ENCODE measurements around the gene KSR2.

The KSR2 gene

GRCh38 chr12:117583092-117583491 is 385.7 kb downstream of the KSR2 start:
- Histone ChIP-seq H3K36me3 (ENCODE audit: insufficient read depth, low read length) (no peaks in the 10 kb centered on the region), H3K9me2 (ENCODE audit: low read depth, low read length) (no peaks in the 10 kb centered on the region), H3K27ac (ENCODE audit: low read depth, low read length, poor library complexity, severe bottlenecking) (no peak overlapping the region), H3K4me2 (ENCODE audit: low read length) (no peak overlapping the region), H3F3A (ENCODE audit: insufficient read depth, low read length) (no peaks in the 10 kb centered on the region), H3K27me3 (ENCODE audit: insufficient read depth, low read length) (no peaks in the 10 kb centered on the region), H4K20me1 (ENCODE audit: insufficient read depth, low read length) (no peaks in the 10 kb centered on the region), H3K9me3 (ENCODE audit: low read length) (no peaks in the 10 kb centered on the region), H3K4me3 (ENCODE audit: low read depth, low read length, poor library complexity, severe bottlenecking) (no peak overlapping the region), H3K9ac (ENCODE audit: low read length) (no peak overlapping the region), H3K4me1 (ENCODE audit: insufficient read depth, low read length, severe bottlenecking) (no peaks in the 10 kb centered on the region), H2AFZ (ENCODE audit: low read length) (no peak overlapping the region), H3K79me2 (ENCODE audit: insufficient read depth, low read length) (no peaks in the 10 kb centered on the region)
- TF ChIP-seq CTCF (IDR thresholded peaks at IDR 0.05; ENCODE audit: low read length) (no peak), EZH2 (IDR thresholded peaks at IDR 0.05; ENCODE audit: borderline replicate concordance, low read length) (no peak)

GRCh38 chr12:117582135-117582784 is 386.5 kb downstream of the KSR2 start:
- H3K27ac ChIP-seq (ENCODE audit: low read depth, low read length, poor library complexity, severe bottlenecking) = no peak overlapping the region
- H3K4me1 ChIP-seq (ENCODE audit: insufficient read depth, low read length, severe bottlenecking) = no peaks in the 10 kb centered on the region
- no peak overlapping the region for H2AFZ ChIP-seq (ENCODE audit: low read length)
- no peak overlapping the region for H3K4me3 ChIP-seq (ENCODE audit: low read depth, low read length, poor library complexity, severe bottlenecking)
- no peak overlapping the region for H3K9ac ChIP-seq (ENCODE audit: low read length)
- H3K27me3 ChIP-seq (ENCODE audit: insufficient read depth, low read length) = no peaks in the 10 kb centered on the region
- no peaks in the 10 kb centered on the region for H3K9me3 ChIP-seq (ENCODE audit: low read length)
- H3K79me2 ChIP-seq (ENCODE audit: insufficient read depth, low read length) = no peaks in the 10 kb centered on the region
- H3K9me2 ChIP-seq (ENCODE audit: low read depth, low read length) = no peaks in the 10 kb centered on the region
- no peak overlapping the region for H3K4me2 ChIP-seq (ENCODE audit: low read length)
- no peaks in the 10 kb centered on the region for H3K36me3 ChIP-seq (ENCODE audit: insufficient read depth, low read length)
- no peaks in the 10 kb centered on the region for H4K20me1 ChIP-seq (ENCODE audit: insufficient read depth, low read length)
- TF ChIP-seq EZH2 (IDR thresholded peaks at IDR 0.05; ENCODE audit: borderline replicate concordance, low read length) = no peak
- TF ChIP-seq CTCF (IDR thresholded peaks at IDR 0.05; ENCODE audit: low read length) = no peak
- no peaks in the 10 kb centered on the region for H3F3A ChIP-seq (ENCODE audit: insufficient read depth, low read length)

- H3K27ac ChIP-seq (ENCODE audit: low read depth, low read length, poor library complexity, severe bottlenecking) = no peak overlapping the region
- no peaks in the 10 kb centered on the region for H3K9me3 ChIP-seq (ENCODE audit: low read length)
- H4K20me1 ChIP-seq (ENCODE audit: insufficient read depth, low read length) = no peaks in the 10 kb centered on the region
- TF ChIP-seq EZH2 (IDR thresholded peaks at IDR 0.05; ENCODE audit: borderline replicate concordance, low read length) (no peak), CTCF (IDR thresholded peaks at IDR 0.05; ENCODE audit: low read length) (no peak)
- H3K27me3 ChIP-seq (ENCODE audit: insufficient read depth, low read length) = no peaks in the 10 kb centered on the region
- no peaks in the 10 kb centered on the region for H3K36me3 ChIP-seq (ENCODE audit: insufficient read depth, low read length)
- H3F3A ChIP-seq (ENCODE audit: insufficient read depth, low read length) = no peaks in the 10 kb centered on the region
- H3K4me2 ChIP-seq (ENCODE audit: low read length) = no peak overlapping the region
- H3K9ac ChIP-seq (ENCODE audit: low read length) = no peak overlapping the region
- H3K4me1 ChIP-seq (ENCODE audit: insufficient read depth, low read length, severe bottlenecking) = no peaks in the 10 kb centered on the region
- no peak overlapping the region for H2AFZ ChIP-seq (ENCODE audit: low read length)
- no peaks in the 10 kb centered on the region for H3K9me2 ChIP-seq (ENCODE audit: low read depth, low read length)
- no peaks in the 10 kb centered on the region for H3K79me2 ChIP-seq (ENCODE audit: insufficient read depth, low read length)
- no peak overlapping the region for H3K4me3 ChIP-seq (ENCODE audit: low read depth, low read length, poor library complexity, severe bottlenecking)
Measured at GRCh38 chr12:117580718-117581062, 388.1 kb downstream of the KSR2 start.
